Right hindlimb (tissue), 1 donor: ENCODE results near the gene NOCT.
"Not testable (repeated sequence)": the region's sequence is repeated elsewhere in the genome, so short reads cannot be mapped to it uniquely, and the experiment has no call there.

Experiments used
- DNase-seq: peaks from one replicate; pipeline ENCODE4 v3.0.0-alpha.2; 2018

NOCT gene

DNA sequence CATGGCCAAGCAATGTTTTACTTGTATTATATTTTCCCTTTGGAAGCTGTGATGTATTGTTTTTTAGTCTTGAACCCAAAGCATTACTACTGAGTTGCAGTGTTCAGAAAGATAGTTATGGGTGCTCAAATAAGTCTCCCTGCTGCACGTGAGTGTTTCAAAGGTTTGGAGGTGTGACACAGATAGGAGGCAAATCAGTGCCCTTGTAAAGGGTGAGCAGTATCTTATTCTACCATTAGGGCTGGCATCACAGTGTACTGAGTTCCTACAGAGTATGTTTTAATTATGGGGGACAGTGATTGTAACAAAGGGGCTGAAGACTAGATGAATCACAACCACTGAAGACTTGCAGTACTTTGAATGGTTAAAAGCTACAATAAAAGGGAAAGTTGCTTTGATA is 38.3 kb downstream of the NOCT start:
- no peak for DNase-seq

DNA sequence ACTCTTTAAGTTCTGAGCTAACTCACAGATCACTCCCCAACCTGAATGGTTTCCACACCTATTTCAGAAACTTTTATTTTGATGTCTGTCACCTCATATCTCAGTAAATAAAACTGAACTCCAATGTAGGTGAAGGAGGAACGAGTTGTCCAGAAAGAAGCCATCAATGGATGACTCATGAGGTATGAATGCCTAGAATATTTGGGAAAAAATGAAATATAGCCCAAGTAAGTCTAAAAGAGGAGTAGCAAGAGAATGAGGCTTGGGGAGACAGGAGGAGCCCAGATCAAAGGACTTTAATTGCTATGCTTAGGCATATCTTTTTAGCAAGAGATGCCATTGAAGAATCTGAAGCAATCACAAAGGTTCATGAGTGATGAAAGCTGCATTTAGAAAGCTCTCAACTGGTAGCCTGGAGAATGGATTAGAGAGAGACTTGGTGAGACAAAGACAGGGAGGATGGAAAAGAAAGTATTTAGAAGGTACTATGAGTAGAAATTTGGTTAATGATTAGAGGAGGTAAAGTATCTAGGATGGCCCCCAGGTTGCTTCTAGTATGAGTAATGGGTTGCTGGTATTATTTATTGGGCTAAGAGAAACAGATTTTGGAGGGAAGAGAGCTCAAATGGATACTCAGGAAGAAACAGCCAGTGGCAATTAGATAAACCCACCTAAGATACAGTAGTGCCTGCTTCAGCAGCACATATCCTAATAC is 39.4 kb downstream of the NOCT start:
- no peak for DNase-seq

DNA sequence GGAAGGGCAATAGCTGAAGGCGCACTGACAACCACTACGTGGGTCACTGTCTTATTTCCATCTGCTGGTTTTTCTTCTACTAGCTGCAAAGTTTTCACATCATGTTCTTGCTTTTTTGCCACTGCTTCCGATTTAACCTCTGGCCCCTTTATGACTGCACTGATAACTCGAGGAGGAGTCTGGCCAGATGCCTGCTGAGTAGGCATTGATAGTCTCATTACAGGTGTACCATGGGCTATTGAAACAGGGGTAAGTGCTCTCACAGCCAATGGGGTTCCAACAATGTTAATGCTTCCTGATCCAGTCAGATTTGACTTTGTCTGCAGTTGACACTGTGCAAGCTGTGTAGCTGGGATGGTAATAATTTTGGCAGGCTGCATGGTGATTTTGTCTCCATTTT is 43.4 kb downstream of the NOCT start:
- not testable (repeated sequence) for DNase-seq

DNA sequence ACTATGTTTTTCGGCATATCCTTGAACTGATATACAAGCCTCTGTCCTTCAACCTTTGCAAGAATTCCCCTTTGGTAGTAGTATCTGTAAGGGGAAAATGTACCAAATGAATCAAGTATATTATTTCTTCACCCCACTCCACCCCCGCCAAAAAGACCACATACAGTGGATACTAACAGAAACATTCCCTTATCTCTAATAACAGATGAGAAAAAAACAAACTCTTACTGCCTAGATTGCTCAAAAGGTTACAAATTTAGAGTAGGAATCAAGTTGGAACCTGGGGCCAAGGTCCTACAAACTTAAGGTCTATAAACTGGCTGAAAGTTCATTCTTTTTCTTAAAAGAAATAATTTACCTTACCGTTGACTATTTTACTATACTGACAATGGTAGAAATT is 45.0 kb downstream of the NOCT start:
- DNase-seq: no peak

DNA sequence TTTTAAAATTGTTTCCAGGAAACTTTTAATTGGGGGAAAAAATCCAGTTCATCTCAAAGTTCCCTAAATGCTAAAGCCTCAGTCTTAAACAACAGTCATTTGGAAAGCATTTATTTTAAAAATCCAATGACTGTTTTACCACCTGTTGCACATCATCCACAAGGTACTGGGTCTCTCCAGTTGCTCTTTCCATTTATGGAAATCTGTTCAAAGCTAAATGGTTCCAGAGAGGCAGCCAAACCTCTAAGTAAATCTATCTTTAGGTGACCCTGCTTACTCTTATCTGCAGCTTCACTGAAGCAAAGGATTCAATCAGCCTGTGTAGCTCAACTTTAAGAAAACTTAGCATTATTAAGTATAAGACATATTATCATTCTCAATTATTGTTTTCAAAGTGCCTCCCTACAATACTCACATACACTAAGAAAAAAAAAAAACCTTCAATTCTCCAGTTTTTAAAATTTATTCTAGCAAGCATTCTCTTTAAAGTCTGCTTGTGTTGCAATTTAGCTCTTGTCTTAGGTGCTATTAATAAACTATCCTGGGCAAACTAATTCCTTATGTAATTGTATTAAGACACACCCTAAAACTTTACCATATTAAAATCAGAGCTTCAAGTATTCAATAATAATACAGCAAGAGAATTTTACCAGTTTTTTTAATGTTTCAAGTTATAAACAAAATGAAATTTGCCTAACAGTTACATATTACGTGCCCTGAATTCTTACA is 60.6 kb downstream of the NOCT start:
- no peak for DNase-seq

DNA sequence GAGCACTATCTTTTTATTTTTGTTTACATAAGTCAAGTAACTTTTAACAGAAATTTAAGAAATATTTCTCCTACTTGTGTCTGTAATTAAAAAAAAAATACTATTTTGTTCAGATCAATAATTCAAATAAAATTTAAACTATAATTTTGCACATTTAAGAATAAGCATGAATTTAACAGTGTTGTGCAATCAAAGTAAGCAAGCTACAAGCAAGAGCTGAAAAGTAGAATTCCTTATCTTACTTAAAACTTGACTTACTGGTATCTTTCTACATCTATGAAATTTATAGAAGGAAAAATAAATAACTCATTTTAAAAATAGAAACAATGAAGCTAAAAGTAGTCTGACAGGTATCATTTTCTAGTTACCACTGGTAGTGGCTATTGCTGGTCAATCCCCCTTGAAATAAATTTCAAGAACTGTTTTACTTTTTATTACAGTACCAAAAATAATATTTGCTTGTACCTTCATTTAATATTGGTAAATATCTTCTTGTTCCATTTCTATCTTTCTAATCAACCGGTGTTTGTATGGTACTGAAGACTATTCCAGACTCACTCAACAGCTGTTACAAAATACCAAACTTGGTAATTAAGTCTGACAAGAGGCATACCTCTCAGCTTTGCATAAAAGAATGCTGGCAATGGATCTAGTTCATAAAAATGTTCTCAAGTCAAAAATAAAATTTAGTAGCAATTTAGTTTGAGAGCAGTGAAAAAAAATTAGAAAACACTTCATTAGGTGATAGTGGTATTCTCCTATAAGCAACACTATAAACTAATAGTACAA is 62.2 kb downstream of the NOCT start:
- no peak for DNase-seq

DNA sequence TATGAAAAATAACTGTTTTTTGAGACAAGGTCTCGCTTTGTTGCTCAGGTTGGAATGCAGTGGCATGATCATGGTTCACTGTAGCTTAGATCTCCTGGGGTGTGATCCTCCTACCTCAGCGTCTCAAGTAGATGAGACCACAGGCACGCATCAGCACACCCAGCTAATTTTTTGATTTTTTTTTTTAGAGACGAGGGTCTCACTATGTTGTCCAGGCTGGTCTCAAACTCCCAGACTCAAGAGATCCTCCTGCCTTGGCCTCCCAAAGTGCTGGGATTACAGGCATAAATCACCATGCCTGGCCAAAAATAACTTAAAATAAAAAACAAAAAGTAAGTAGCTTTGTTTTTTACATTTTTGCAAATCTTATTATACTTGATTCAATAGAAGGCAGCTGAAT is 63.3 kb downstream of the NOCT start:
- no peak for DNase-seq

DNA sequence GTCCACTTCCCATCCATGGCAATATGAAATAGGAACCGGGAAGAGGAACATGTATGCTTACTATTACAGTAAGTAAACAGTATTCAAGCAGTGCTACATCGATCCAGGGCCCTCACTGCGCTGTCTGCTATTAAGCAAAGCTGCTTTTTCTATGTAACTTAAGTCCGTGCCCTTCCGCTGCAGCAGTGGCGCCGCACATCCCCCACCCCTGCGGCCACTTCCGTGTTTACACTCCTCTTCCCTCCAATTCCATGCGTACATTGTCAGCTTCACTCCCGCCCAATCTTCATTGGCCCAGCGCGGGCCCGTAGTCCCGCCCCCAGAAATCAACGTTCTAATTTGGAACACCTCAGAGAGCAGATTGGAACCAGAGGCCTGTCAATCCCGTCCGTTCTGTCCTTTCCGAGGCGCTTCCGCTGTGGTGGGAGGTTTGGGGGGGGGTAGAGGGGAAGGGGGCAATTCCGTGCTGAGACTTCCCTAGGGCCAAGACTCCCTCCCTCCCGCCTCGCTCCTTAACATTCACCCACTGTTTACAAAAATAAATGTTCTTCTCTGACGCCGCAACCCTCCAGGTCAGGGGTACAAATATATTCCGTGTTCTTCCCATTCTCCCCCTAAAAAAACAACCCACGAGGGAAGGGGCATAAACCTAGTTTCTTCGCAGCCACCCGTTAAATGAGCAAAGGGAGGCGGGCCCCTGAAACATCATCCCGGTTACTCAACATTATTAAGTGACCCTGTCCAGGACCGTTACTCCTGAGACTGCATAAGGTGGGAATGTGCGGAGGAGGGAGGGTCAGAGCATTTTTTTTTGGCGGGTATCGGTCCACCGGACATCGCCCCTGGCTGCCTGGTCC is 67.4 kb downstream of the NOCT start:
- peak; percentile 98 for DNase-seq

DNA sequence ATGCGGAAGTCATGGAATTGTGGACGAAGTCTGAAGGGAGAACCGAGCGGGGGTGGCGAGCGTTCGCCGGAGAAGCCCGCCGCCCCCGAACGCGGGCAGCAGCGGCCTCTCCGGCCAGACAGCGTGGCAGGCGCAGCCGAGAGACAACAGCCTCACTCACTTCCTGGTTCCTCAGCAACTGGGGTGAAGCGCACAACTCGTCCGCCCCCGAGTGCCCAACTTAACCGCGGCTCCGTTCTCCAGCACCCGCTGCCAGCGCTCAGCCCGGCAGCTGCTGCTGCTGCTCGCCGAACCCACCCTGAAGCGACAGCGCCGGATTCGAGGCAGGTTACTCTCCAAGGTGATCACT is 68.0 kb downstream of the NOCT start:
- no peak for DNase-seq

DNA sequence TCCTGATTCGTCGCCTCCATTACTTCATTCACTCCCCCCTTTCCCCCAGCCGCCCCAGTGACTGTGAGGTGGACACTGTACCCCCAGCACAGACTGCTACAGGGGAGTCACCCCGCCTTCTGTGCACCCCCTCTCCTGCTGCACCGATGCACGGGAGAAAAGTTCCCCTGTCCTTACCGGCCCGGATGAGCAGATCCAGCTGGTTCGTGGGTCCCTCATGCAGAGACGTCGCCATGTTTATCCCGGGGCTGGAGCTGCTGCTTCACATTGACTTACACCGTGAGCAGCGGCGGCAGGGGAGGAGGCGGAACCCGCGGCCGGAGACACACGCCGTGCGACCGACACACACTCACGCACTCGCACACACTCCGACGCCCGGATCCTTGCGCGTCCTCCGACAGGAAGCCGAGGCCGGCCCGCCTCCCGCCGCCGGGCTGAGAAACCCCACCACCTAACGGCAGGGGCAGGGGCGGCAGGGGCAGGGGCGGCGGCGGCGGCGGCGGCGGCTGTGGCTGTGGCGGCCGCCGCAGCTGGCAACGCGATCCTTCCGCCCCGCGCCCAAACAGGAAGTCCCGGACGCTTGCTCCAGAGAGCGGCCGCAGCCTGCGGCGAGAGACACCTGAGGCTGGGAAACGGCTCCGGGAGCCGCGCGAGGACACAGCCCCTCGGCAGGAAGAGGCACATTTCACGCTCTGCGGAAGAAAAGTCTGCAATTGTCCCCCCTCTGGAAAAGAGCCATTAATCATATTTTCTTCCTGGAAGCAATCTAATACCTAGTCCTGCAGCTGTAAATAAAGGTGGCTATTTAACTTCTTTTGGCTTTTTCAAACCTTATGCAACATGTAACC is 68.6 kb downstream of the NOCT start:
- DNase-seq: peak; percentile 94

DNA sequence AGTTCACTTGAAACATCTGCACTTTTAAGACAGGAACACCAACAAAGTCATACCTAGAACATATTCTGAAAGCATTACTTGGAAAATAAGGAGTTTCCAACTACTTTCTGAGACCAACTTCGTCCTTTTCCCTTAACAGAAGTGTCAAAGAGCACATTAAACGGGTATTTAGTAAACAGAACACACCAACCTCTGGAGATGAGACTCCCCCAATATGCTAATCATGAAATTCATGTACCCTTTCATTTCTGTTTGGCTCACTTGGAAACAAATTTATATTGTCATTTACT is 69.2 kb downstream of the NOCT start:
- no peak for DNase-seq

DNA sequence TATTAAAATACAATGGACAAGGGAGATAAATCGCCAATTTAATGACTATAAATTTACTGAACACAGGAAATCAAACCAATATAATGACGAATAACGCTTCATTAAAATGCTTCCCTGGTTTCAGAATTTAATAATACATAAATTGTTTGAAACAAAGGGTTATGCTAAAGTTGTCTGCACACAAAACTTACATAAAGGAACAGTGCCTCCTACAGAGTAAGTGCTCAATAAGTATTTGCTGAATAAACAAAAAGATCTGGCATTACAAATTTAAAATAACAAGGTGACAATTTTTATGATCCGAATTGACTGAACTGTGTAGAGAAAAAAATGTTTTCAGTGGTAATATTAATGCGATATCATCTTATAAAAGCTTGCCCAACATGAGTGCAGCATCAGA is 69.6 kb downstream of the NOCT start:
- no peak for DNase-seq

DNA sequence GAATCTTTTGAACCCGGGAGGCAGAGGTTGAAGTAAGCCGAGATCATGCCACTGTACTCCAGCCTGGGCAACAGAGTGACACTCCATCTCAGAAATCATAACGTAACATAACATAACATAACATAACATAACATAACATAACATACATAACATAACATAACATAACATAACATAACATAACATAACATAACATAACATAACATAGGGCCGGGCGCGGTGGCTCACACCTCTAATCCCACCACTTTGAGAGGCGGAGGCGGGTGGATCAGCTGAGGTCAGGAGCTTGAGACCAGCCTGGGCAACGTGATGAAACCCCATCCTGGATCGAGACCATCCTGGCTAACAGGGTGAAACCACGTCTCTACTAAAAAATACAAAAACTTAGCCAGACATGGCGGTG is 76.7 kb downstream of the NOCT start:
- DNase-seq: no peak
